ENCODE results near the gene TENT4B. TPM values are rescaled to one million over a fixed set of nuclear protein-coding genes. Genes with fewer than 3 reads are reported as not detected.

TENT4B gene
- polyA plus RNA-seq, 5 donors: 13.9 to 19.9 (median 17.5) TPM

Other genes starting within 250 kb of the TENT4B start
- 10 to 100 TPM; 33.8 to 42.7 (median 35.8) TPM for gene CNEP1R1, start 128.1 kb upstream of the TENT4B start, polyA plus RNA-seq (ENCODE audit: insufficient read depth in 1 of 5, insufficient read length in 5 of 5, low replicate concordance in 1 of 5)
- 10 to 100 TPM; 17.3 to 26.2 (median 20.5) TPM for gene HEATR3, start 87.3 kb upstream of the TENT4B start, polyA plus RNA-seq (ENCODE audit: insufficient read depth in 1 of 5, insufficient read length in 5 of 5, low replicate concordance in 1 of 5)
- 10 to 100 TPM; 20.2 to 32.7 (median 24.6) TPM for gene ADCY7, start 113.2 kb downstream of the TENT4B start, polyA plus RNA-seq (ENCODE audit: insufficient read depth in 1 of 5, insufficient read length in 5 of 5, low replicate concordance in 1 of 5)
- 100 to 1,000 TPM in 4 of 5 donors, 10 to 100 TPM in 1; 86.5 to 122 (median 104) TPM for gene BRD7, start 215.7 kb downstream of the TENT4B start, polyA plus RNA-seq (ENCODE audit: insufficient read depth in 1 of 5, insufficient read length in 5 of 5, low replicate concordance in 1 of 5)

Data from right lung (tissue), 5 donors.